Vagina (tissue), 2 donors: Measurements from ENCODE around the gene IL10RA.

ENCODE experiments used
- CTCF ChIP-seq, 3 experiments: fragments of 450-650 bp in 2 of 3; fragments of 200-600 bp in 1 of 3; sonication (generic) in 1 of 3; IDR thresholded peaks; one replicate each; pipeline ENCODE4 v1.5.1; 2017 to 2019; ENCODE audit warnings: antibody characterized with exemption in 3 of 3, mild to moderate bottlenecking in 2 of 3, moderate library complexity in 2 of 3
- POLR2A ChIP-seq, 2 donors: fragments of 450-650 bp; IDR thresholded peaks; one replicate each; pipeline ENCODE4 v1.6.1; 2017; ENCODE audit warnings: antibody characterized with exemption in 2 of 2, mild to moderate bottlenecking in 2 of 2, moderate library complexity in 2 of 2
- POLR2AphosphoS5 ChIP-seq, 2 donors: sonication (generic); formaldehyde crosslinking; IDR thresholded peaks; one replicate each; pipeline ENCODE4 v1.9.0; 2017; ENCODE audit warnings: antibody characterized with exemption in 2 of 2, mild to moderate bottlenecking in 2 of 2, low read depth in 1 of 2; ENCODE audit not compliant: insufficient read depth in 1 of 2

DNA sequence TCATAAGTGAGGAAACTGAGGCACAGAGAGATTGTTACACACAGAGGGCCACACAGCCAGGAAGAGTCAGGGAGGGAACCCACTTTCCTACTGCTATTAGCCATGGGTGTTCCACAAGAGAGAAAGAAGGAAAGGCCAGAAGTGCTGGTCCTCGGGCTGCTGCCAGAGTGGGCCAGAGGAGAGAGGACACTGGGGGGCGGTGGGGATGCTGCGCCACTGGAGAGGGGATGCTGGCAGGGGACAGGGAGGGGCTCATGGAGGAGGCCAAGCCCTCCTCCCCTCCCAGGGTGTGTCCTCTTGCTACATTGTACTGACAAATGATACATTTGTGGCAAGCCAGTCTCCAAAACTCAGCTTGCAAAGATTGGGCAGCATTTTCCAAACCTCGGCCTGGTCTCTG is 9.9 kb downstream of the IL10RA start:
- TF ChIP-seq POLR2A (IDR thresholded peaks at IDR 0.05) = no peak
- TF ChIP-seq CTCF (IDR thresholded peaks at IDR 0.05) = no peak
- no peak for TF ChIP-seq POLR2AphosphoS5 (IDR thresholded peaks at IDR 0.05; ENCODE audit: insufficient read depth in 1 of 2, low read depth in 1 of 2)
